ENCODE measurements around the gene REXO1. TPM values are rescaled to one million over a fixed set of nuclear protein-coding genes. Genes with fewer than 3 reads are reported as not detected.

The REXO1 gene
- polyA plus RNA-seq, 2 of the 4 experiments (the other 2 are of a cell fraction) = 5.6 to 13.8 TPM

GRCh38 chr19:1874554-1875185, 26.4 kb upstream of the REXO1 start:
- TF ChIP-seq HOXA7 (CRISPR knock-in tag; IDR thresholded peaks at IDR 0.05) (no peak), ZC3H11A (IDR thresholded peaks at IDR 0.05) (no peak), POLR2AphosphoS2 (conservative IDR thresholded peaks at IDR 0.05; ENCODE audit: low read length) (no peak), HMGXB4 (CRISPR knock-in tag; IDR thresholded peaks at IDR 0.05; ENCODE audit: borderline replicate concordance) (no peak), RARB (CRISPR knock-in tag; IDR thresholded peaks at IDR 0.05) (no peak)
- DNase-seq (ENCODE audit: low read depth in 1 of 2, low spot score in 1 of 2) = no peak

GRCh38 chr19:1873524-1874473, 25.5 kb upstream of the REXO1 start:
- ATAC-seq (no peak), DNase-seq (ENCODE audit: low read depth in 1 of 2, low spot score in 1 of 2) (no peak), FAIRE-seq (no peak)
- ChIA-PET CTCF (interaction anchor here (2.7 kb wide), 1 partner anchor 9 kb away, joined by 10 read pairs; no protein-coding TSS in a partner anchor), POLR2A (no interaction called here)
- 87% methylated on average over 23 of the region's 29 CpGs for WGBS (ENCODE audit: missing lambda C conversion rate)
- TF ChIP-seq CTCF (IDR thresholded peaks at IDR 0.05) (no peak), FOSL2 (IDR thresholded peaks at IDR 0.05) (no peak), FOSL2 (CRISPR knock-in tag; IDR thresholded peaks at IDR 0.05) (no peak), ZC3H11A (IDR thresholded peaks at IDR 0.05) (no peak), MAFK (IDR thresholded peaks at IDR 0.05; ENCODE audit: partially characterized antibody) (no peak), BHLHE40 (IDR thresholded peaks at IDR 0.05; ENCODE audit: low read depth, low read length) (no peak), HEYL (CRISPR knock-in tag; IDR thresholded peaks at IDR 0.05) (no peak), REST (IDR thresholded peaks at IDR 0.05) (no peak), ZFP36 (IDR thresholded peaks at IDR 0.05; ENCODE audit: borderline replicate concordance, partially characterized antibody) (no peak), FOSB (CRISPR knock-in tag; IDR thresholded peaks at IDR 0.05) (no peak), CEBPB (IDR thresholded peaks at IDR 0.05) (no peak), RNF2 (IDR thresholded peaks at IDR 0.05; ENCODE audit: borderline replicate concordance, low read depth) (no peak), CBX2 (IDR thresholded peaks at IDR 0.05; ENCODE audit: borderline replicate concordance, low read depth) (no peak), ATOH8 (CRISPR knock-in tag; IDR thresholded peaks at IDR 0.05; ENCODE audit: low read depth) (no peak), MAX (IDR thresholded peaks at IDR 0.05) (no peak), PBX3 (IDR thresholded peaks at IDR 0.05) (no peak)
- peak overlapping the region; percentile 100 for H3K4me2 ChIP-seq
- H3K27ac ChIP-seq = no peak overlapping the region; a peak in 1 of 6 replicates
- H3K4me1 ChIP-seq = peaks cover 14% of the 10 kb centered on the region
- no peaks in the 10 kb centered on the region for H3K9me3 ChIP-seq
- H3K4me3 ChIP-seq = peak overlapping the region; percentile 88

More at GRCh38 chr19:1874554-1875185, 26.4 kb upstream of the REXO1 start:
- WGBS (ENCODE audit: missing lambda C conversion rate) = 18% methylated on average over 16 of the region's 16 CpGs
- no peak for FAIRE-seq
- peak overlapping the region; percentile 88 for H3K4me3 ChIP-seq
- ATAC-seq = no peak
- peak overlapping the region; percentile 100 for H3K4me2 ChIP-seq
- H3K27ac ChIP-seq = peak overlapping the region; percentile 88 to 95
- ChIA-PET CTCF (interaction anchor here (2.7 kb wide), 1 partner anchor 10 kb away, joined by 10 read pairs; no protein-coding TSS in a partner anchor), POLR2A (interaction anchor here (0.6 to 1.2 kb wide), 3 partner anchors 10 to 510 kb away, joined by 3 to 4 read pairs (median 3); partner anchors contain the start of gene ABHD17A)
- no peaks in the 10 kb centered on the region for H3K9me3 ChIP-seq
- peaks cover 14% of the 10 kb centered on the region for H3K4me1 ChIP-seq

Data from A549 (cell line).